WTC11 (cell line): ENCODE results near the gene AKAP1. TPM values are rescaled to one million over a fixed set of nuclear protein-coding genes. Genes with fewer than 3 reads are reported as not detected.

ENCODE experiments used
- ATAC-seq: fragments of 200-7000 bp; cut with Tn5 transposase; 2 replicates; pipeline ENCODE4 v1.10.0; 2021; ENCODE audit warnings: mild to moderate bottlenecking, moderate library complexity
- CTCF ChIA-PET: fragments of 300-600 bp; sonication (Branson Sonifier 250); formaldehyde crosslinking; loops from one replicate; lab custom pipeline; 2021; ENCODE audit warnings: antibody characterized with exemption; lab: Charles Lee
- POLR2A ChIA-PET: fragments of 350-600 bp; sonication (Branson Sonifier 250); formaldehyde crosslinking; loops from one replicate; lab custom pipeline; 2021; ENCODE audit warnings: antibody characterized with exemption; lab: Charles Lee
- DNase-seq: peaks from one replicate; pipeline ENCODE4 v3.0.0; 2021; ENCODE audit warnings: low spot score
- H3K27ac Mint-ChIP-seq: 2 replicates; pipeline ENCODE4 v1.8.0; 2021; ENCODE audit warnings: mixed read lengths
- H3K27me3 Mint-ChIP-seq: 2 replicates; pipeline ENCODE4 v1.8.0; 2021; ENCODE audit warnings: low read depth, mild to moderate bottlenecking, moderate library complexity, mixed read lengths
- H3K36me3 Mint-ChIP-seq: 2 replicates; pipeline ENCODE4 v1.8.0; 2021; ENCODE audit warnings: mixed read lengths
- H3K4me1 Mint-ChIP-seq: 2 replicates; pipeline ENCODE4 v1.8.0; 2022; ENCODE audit warnings: mixed read lengths
- H3K4me3 Mint-ChIP-seq: 2 replicates; pipeline ENCODE4 v1.8.0; 2021; ENCODE audit warnings: mild to moderate bottlenecking, moderate library complexity, mixed read lengths
- H3K9me3 Mint-ChIP-seq: 2 replicates; pipeline ENCODE4 v1.8.0; 2021; ENCODE audit warnings: mixed read lengths
- CREM ChIP-seq: sonication (generic); formaldehyde crosslinking; IDR thresholded peaks from 2 replicates; pipeline ENCODE4 v1.8.1; 2022; ENCODE audit warnings: mild to moderate bottlenecking, missing genetic modification reagents, moderate library complexity
- FOXJ3 ChIP-seq: sonication (generic); formaldehyde crosslinking; IDR thresholded peaks from 2 replicates; pipeline ENCODE4 v1.9.0; 2021; ENCODE audit warnings: missing genetic modification reagents, mild to moderate bottlenecking, borderline replicate concordance
- IRF2 ChIP-seq: sonication (generic); formaldehyde crosslinking; IDR thresholded peaks from 2 replicates; pipeline ENCODE4 v1.8.0; 2022; ENCODE audit warnings: low read depth, missing genetic modification reagents, borderline replicate concordance
- KAT7 ChIP-seq: sonication (generic); formaldehyde crosslinking; IDR thresholded peaks from 2 replicates; pipeline ENCODE4 v1.8.1; 2023; ENCODE audit warnings: missing genetic modification reagents, mild to moderate bottlenecking, borderline replicate concordance
- NFATC4 ChIP-seq: fragments of 250-450 bp; sonication (Bioruptor Pico); IDR thresholded peaks from 2 replicates; pipeline ENCODE4 v1.9.0; 2021; ENCODE audit warnings: mild to moderate bottlenecking
- NFYB ChIP-seq: sonication (generic); formaldehyde crosslinking; conservative IDR thresholded peaks from 2 replicates; pipeline ENCODE4 v1.8.0; 2022; ENCODE audit warnings: low read depth, missing genetic modification reagents
- NR1H2 ChIP-seq: sonication (generic); formaldehyde crosslinking; IDR thresholded peaks from 2 replicates; pipeline ENCODE4 v1.9.0; 2021; ENCODE audit warnings: mild to moderate bottlenecking, moderate library complexity, missing genetic modification reagents
- OVOL2 ChIP-seq: fragments of 250-450 bp; sonication (Bioruptor Pico); IDR thresholded peaks from 2 replicates; pipeline ENCODE4 v1.9.0; 2021; ENCODE audit warnings: mild to moderate bottlenecking, borderline replicate concordance
- RELA ChIP-seq: sonication (generic); formaldehyde crosslinking; IDR thresholded peaks from 2 replicates; pipeline ENCODE4 v1.8.1; 2022; ENCODE audit warnings: missing genetic modification reagents, mild to moderate bottlenecking, borderline replicate concordance
- SP1 ChIP-seq: sonication (generic); formaldehyde crosslinking; conservative IDR thresholded peaks from 2 replicates; pipeline ENCODE4 v1.8.1; 2022; ENCODE audit warnings: missing genetic modification reagents
- ZNF219 ChIP-seq: sonication (generic); formaldehyde crosslinking; IDR thresholded peaks from 2 replicates; pipeline ENCODE4 v1.8.0; 2023; ENCODE audit warnings: missing genetic modification reagents, mild to moderate bottlenecking, borderline replicate concordance
- ZNF423 ChIP-seq: fragments of 250-450 bp; sonication (Bioruptor Pico); IDR thresholded peaks from 2 replicates; pipeline ENCODE4 v2.1.2; 2022; ENCODE audit warnings: mild to moderate bottlenecking, moderate library complexity
- ZNF671 ChIP-seq: fragments of 250-450 bp; sonication (Bioruptor Pico); IDR thresholded peaks from 2 replicates; pipeline ENCODE4 v1.8.0; 2021; ENCODE audit warnings: mild to moderate bottlenecking
- total RNA-seq: library from RNA; stranded (reverse); gene quantifications from 3 replicates; pipeline ENCODE4 v1.2.3, GENCODE V29; 2021
- TF ChIP-seq, protein P1 (sequence below): sonication (generic); formaldehyde crosslinking; IDR thresholded peaks from 2 replicates; pipeline ENCODE4 v1.8.1; 2023; ENCODE audit warnings: mild to moderate bottlenecking, missing genetic modification reagents, borderline replicate concordance
- TF ChIP-seq, protein P2 (sequence below): sonication (generic); formaldehyde crosslinking; IDR thresholded peaks from 2 replicates; pipeline ENCODE4 v1.8.1; 2022; ENCODE audit warnings: missing genetic modification reagents, borderline replicate concordance
- TF ChIP-seq, protein P3 (sequence below): sonication (generic); formaldehyde crosslinking; IDR thresholded peaks from 2 replicates; pipeline ENCODE4 v1.8.0; 2023; ENCODE audit warnings: mild to moderate bottlenecking, missing genetic modification reagents
- TF ChIP-seq, protein P4 (sequence below): sonication (generic); formaldehyde crosslinking; conservative IDR thresholded peaks from 2 replicates; pipeline ENCODE4 v1.8.1; 2023; ENCODE audit warnings: mild to moderate bottlenecking, low read depth, missing genetic modification reagents, moderate library complexity

The AKAP1 gene
- total RNA-seq, 1 experiment from 2014 or later, result 74.5 TPM

DNA sequence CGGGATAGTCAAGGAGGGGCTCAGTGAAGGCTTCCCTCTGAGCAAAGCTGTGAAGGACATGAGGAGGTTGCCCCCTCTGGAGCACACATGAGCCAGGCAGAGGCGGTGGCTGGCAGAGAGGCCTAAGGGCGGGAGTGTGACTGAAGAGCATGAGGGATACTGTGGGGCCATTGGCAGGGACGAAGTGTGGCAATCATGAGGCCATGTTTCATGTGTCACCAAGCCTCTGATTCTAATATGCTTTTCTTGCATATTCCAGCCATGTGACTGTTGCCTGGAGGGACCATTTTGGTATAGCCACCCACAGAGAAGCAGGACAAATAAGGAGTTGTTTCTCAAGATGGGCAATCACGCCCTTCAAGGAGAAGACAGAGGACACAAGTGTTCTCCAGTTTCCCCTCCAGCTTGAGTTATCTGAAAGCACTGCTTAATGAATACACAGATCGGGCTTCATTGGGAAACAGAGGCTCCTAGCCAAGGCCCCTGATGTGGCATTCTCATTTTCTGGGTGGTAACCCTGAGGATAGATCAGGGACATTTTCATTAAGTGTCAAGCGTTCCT lies 68.0 kb downstream of the AKAP1 start:
- peaks cover 14% of the 10 kb centered on the region for H3K9me3 Mint-ChIP-seq
- POLR2A ChIA-PET, result no interaction called here
- peaks cover 11% of the 10 kb centered on the region; the same call in 1 of the 2 replicates for H3K27me3 Mint-ChIP-seq
- ATAC-seq (no peak), DNase-seq (no peak)
- no peaks in the 10 kb centered on the region for H3K4me1 Mint-ChIP-seq
- H3K36me3 Mint-ChIP-seq, result peaks cover 7% of the 10 kb centered on the region
- H3K27ac Mint-ChIP-seq, result no peak overlapping the region
- no peak overlapping the region for H3K4me3 Mint-ChIP-seq
- CTCF ChIA-PET, result interaction anchor here (0.9 to 1.4 kb wide), 2 partner anchors 9 to 43 kb away, joined by 3 read pairs; no protein-coding TSS in a partner anchor
- TF ChIP-seq KAT7 (CRISPR knock-in tag), result no peak
- TF ChIP-seq CREM, result no peak
- TF ChIP-seq ZNF219 (CRISPR knock-in tag), result no peak
- no peak for TF ChIP-seq NFYB (CRISPR knock-in tag)
- TF ChIP-seq, protein P1, sequence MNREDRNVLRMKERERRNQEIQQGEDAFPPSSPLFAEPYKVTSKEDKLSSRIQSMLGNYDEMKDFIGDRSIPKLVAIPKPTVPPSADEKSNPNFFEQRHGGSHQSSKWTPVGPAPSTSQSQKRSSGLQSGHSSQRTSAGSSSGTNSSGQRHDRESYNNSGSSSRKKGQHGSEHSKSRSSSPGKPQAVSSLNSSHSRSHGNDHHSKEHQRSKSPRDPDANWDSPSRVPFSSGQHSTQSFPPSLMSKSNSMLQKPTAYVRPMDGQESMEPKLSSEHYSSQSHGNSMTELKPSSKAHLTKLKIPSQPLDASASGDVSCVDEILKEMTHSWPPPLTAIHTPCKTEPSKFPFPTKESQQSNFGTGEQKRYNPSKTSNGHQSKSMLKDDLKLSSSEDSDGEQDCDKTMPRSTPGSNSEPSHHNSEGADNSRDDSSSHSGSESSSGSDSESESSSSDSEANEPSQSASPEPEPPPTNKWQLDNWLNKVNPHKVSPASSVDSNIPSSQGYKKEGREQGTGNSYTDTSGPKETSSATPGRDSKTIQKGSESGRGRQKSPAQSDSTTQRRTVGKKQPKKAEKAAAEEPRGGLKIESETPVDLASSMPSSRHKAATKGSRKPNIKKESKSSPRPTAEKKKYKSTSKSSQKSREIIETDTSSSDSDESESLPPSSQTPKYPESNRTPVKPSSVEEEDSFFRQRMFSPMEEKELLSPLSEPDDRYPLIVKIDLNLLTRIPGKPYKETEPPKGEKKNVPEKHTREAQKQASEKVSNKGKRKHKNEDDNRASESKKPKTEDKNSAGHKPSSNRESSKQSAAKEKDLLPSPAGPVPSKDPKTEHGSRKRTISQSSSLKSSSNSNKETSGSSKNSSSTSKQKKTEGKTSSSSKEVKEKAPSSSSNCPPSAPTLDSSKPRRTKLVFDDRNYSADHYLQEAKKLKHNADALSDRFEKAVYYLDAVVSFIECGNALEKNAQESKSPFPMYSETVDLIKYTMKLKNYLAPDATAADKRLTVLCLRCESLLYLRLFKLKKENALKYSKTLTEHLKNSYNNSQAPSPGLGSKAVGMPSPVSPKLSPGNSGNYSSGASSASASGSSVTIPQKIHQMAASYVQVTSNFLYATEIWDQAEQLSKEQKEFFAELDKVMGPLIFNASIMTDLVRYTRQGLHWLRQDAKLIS (CRISPR knock-in tag), result no peak
- TF ChIP-seq SP1 (CRISPR knock-in tag), result no peak
- TF ChIP-seq, protein P2, sequence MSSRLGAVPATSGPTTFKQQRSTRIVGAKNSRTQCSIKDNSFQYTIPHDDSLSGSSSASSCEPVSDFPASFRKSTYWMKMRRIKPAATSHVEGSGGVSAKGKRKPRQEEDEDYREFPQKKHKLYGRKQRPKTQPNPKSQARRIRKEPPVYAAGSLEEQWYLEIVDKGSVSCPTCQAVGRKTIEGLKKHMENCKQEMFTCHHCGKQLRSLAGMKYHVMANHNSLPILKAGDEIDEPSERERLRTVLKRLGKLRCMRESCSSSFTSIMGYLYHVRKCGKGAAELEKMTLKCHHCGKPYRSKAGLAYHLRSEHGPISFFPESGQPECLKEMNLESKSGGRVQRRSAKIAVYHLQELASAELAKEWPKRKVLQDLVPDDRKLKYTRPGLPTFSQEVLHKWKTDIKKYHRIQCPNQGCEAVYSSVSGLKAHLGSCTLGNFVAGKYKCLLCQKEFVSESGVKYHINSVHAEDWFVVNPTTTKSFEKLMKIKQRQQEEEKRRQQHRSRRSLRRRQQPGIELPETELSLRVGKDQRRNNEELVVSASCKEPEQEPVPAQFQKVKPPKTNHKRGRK (CRISPR knock-in tag), result no peak
- no peak for TF ChIP-seq ZNF671 (CRISPR knock-in tag)
- TF ChIP-seq IRF2 (CRISPR knock-in tag), result no peak
- TF ChIP-seq OVOL2, result no peak
- TF ChIP-seq, protein P3, sequence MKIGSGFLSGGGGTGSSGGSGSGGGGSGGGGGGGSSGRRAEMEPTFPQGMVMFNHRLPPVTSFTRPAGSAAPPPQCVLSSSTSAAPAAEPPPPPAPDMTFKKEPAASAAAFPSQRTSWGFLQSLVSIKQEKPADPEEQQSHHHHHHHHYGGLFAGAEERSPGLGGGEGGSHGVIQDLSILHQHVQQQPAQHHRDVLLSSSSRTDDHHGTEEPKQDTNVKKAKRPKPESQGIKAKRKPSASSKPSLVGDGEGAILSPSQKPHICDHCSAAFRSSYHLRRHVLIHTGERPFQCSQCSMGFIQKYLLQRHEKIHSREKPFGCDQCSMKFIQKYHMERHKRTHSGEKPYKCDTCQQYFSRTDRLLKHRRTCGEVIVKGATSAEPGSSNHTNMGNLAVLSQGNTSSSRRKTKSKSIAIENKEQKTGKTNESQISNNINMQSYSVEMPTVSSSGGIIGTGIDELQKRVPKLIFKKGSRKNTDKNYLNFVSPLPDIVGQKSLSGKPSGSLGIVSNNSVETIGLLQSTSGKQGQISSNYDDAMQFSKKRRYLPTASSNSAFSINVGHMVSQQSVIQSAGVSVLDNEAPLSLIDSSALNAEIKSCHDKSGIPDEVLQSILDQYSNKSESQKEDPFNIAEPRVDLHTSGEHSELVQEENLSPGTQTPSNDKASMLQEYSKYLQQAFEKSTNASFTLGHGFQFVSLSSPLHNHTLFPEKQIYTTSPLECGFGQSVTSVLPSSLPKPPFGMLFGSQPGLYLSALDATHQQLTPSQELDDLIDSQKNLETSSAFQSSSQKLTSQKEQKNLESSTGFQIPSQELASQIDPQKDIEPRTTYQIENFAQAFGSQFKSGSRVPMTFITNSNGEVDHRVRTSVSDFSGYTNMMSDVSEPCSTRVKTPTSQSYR (CRISPR knock-in tag), result no peak
- no peak for TF ChIP-seq NR1H2 (CRISPR knock-in tag)
- no peak for TF ChIP-seq RELA (CRISPR knock-in tag)
- no peak for TF ChIP-seq NFATC4 (CRISPR knock-in tag)
- TF ChIP-seq FOXJ3 (CRISPR knock-in tag), result no peak
- TF ChIP-seq ZNF423 (CRISPR knock-in tag), result no peak
- TF ChIP-seq, protein P4, sequence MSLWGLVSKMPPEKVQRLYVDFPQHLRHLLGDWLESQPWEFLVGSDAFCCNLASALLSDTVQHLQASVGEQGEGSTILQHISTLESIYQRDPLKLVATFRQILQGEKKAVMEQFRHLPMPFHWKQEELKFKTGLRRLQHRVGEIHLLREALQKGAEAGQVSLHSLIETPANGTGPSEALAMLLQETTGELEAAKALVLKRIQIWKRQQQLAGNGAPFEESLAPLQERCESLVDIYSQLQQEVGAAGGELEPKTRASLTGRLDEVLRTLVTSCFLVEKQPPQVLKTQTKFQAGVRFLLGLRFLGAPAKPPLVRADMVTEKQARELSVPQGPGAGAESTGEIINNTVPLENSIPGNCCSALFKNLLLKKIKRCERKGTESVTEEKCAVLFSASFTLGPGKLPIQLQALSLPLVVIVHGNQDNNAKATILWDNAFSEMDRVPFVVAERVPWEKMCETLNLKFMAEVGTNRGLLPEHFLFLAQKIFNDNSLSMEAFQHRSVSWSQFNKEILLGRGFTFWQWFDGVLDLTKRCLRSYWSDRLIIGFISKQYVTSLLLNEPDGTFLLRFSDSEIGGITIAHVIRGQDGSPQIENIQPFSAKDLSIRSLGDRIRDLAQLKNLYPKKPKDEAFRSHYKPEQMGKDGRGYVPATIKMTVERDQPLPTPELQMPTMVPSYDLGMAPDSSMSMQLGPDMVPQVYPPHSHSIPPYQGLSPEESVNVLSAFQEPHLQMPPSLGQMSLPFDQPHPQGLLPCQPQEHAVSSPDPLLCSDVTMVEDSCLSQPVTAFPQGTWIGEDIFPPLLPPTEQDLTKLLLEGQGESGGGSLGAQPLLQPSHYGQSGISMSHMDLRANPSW (CRISPR knock-in tag), result no peak
- TF ChIP-seq, all 79 proteins: peak for 0
